Measurements from ENCODE around the gene CCDC157.

CCDC157 gene

DNA sequence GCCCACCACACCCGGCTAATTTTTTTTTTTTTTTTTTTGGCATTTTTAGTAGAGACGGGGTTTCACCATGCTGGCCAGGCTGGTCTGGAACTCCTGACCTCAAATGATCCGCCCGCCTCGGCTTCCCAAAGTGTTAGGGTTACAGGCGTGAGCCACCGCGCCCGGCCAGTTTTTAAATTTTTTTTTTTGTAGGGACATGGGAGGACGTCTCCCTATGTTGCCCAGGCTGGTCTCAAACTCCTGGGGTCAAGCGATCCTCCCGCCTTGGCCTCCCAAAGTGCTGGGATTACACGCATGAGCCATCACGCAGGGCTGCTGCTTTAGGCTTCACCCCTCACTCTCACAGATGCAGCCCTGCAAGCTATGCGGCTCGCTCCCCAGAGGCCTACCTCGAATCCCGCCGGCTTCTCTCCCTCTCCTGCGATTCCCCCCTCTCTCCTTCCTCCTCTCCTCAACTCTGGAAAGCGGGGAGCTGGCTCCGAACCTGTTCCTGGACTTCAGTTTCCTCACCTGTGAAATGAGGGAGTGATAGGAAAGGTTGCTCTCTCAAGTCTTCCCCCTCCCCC is 926 bp downstream of the CCDC157 start:
- no peak for DNase-seq (ENCODE audit: low read depth)

DNA sequence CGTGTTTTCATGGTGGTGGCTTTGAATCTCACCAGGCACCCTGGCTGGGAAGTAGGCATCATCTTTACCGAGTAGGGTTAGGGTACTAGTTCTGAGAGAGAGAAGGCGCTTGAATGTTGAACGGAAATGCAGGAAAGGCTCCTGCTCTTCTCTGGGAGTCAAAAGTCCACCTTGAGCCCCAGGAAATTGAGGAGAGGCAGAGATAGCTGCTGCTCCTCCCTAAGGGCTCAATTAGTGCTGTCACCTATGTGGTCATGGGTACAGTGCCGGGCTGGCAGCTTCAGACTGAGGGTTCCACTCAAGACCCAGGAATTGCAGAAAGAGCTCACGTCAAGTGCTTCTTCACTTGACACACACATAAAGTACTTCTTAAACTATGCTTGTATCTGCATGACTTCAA is 1.7 kb downstream of the CCDC157 start:
- DNase-seq (ENCODE audit: low read depth), result no peak

DNA sequence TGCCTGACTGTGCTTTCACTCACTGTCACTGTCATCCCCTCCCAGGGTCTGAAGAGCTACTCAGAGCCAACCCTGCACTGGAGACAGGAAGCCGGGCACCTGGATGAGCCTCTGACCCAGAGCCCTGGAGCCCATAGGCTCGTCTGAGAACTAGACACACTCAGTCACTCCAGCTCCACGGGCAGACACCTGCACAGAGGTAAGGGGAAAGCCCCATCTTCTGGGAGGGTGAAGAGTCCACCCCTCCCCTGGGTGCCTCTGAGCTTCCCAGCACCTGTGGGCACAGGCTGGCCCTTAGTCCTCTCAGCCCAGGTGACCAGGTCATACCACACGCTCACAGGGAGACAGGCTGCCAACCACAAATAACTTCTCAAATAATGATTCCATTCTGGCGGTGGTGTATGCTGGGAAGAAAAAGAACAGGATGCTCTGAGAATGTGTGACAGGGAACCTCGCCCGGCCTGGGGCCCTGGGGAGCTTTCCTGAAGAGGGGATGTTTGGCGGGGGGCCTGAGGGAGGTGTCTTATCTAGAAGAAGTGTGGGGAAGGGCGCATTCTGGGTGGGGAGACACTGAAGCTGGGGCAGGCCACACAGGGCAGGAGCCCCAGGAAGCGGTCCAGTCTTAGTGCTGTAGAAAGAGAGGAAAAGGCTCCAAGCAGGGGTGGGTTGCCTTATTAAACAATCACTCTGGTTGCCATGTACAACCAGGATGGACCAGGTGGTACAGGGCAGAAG is 5.3 kb downstream of the CCDC157 start:
- no peak for DNase-seq (ENCODE audit: low read depth)

DNA sequence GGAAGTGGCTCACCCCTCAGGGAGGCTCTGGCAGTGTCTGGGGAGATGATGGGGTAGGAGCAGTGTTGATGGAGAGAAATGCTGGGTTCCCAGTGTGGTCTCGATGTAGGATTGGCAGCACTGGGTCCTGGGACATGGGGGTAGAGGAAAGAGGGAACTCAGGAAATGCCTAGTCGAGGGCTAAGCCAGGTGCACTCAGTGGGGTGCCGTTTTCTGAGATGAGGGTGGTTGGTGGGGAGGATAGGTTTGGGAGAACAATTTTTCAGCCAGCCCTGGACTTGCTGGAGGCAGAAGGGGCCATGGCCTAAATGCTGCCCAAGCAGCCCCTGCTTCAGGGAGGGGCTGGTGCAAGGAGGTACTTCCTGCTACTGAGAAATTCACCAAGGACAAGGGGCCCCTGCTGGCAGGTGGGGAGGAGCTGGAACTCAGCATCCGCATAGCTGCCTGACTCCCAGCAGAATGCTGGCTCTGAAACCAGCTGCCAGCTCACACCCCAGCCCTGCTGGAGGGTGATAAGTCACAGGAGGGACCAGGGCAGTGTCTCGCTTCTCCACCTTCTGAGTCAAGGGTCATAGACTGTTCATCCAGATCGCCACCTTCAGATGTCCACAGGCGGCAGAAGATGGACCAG is 6.0 kb downstream of the CCDC157 start:
- no peak for DNase-seq (ENCODE audit: low read depth)

DNA sequence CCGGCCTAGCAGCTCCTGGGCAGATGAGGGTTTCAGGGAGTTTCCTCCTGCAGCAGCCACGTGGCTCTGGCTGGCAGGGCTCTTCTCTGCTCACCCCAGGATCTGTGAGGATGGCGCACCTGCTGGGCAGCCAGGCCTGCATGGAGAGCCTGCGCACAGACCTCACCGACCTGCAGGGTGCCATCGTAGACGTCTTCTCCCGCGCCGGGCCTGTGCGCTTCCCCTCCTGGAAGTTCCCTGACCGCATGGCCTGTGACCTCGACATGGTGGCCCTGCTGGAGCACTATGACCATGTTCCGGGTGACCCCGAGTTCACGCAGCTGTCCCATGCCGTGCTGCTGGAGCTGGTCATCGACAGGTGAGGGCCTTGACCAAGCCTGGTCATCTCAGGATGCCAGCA is 9.1 kb downstream of the CCDC157 start:
- no peak for DNase-seq (ENCODE audit: low read depth)

DNA sequence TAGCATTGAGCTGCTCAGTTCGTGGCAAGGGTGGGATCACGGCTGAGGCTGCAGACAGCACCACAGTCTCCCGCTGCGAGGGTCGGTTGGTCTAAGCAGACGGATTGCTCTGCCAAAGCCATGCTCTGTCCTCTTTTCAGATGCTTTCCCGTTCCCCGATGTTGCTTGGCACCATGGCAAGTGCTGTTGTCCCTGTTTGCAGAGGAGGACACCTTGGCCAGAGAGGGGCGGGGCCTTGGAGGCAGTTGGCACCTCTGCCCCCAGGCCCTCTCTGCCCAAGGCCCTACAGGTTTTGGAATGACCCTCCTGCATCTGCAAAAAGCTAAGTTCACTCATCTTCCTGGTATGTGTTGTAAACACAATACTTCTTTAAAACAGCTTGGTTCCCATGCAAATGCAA is 11.6 kb downstream of the CCDC157 start:
- no peak for DNase-seq (ENCODE audit: low read depth)

DNA sequence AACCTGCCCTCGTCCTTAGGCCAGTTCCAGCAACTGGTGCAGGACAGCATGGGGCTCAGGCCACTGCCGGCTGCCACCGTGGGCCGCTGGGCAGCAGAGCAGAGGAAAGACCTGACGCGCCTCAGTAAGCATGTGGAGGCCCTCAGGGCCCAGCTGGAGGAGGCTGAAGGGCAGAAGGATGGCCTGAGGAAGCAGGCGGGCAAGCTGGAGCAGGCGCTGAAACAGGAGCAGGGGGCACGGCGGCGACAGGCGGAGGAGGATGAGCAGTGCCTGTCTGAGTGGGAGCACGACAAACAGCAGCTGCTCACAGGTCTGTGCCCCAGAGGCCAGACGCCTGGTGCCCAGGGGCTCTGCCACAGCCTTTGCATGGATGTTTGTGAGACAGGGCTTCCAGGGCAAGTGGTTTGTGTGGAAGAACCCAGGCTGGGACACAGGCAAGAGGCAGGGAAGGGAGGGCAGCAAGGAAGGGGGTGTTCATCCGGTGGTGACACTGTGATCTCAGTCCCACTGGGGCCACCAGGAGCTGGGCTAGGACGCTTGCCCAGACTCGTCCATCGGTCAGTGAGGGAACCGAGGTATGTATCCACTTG is 13.9 kb downstream of the CCDC157 start:
- DNase-seq (ENCODE audit: low read depth), result no peak

DNA sequence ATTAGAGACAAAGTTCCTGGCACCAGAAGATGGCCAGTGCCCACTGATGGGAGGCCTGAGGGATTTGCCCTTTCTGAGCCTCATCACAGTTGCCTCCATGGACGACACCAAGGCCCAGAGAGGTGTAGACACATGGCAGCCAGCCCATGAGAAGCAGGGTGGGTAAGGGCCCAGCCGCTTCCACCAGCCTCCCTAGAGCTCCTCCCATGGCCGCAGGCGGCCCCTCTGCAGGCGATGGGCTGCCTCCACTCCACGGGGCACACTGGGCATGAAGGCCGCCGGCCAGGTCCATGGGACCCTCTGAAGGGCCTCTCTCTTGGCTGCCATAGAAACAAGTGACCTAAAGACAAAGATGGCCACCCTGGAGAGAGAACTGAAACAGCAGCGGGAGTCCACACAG is 14.5 kb downstream of the CCDC157 start:
- no peak for DNase-seq (ENCODE audit: low read depth)

DNA sequence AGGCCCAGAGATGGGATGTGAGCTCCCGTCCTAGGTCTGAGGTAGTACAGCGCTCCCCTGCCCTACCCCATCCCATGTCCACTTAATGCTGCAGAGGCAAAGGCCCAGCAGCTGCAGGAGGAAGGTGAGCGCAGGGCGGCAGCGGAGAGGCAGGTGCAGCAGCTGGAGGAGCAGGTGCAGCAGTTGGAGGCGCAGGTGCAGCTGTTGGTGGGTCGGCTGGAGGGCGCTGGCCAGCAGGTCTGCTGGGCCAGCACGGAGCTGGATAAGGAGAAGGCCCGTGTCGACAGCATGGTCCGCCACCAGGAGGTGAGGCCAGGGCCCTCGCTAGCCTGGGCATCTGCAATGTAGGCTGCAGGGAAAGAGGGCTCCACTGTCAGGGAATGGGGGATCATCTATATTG is 15.2 kb downstream of the CCDC157 start:
- DNase-seq (ENCODE audit: low read depth), result no peak

DNA sequence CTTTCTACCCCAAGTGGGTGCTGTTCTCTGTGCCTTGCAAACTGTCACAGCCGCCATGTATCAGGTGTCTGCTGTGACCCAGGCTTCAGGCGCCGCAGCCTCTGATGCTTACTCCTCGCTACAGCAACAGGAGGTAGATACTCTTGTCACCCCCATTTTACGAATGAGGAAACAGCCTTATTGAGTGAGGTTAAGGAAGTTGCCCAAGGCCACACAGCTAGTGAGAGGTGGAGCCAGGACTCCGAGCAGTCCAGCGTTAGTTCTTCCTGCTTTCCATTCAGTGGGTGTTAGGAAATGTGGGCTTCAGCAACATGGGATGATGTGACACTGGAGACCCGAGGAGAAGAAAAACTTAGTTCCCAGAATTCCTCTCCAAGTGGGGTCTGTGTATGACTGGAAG is 16.1 kb downstream of the CCDC157 start:
- no peak for DNase-seq (ENCODE audit: low read depth)

DNA sequence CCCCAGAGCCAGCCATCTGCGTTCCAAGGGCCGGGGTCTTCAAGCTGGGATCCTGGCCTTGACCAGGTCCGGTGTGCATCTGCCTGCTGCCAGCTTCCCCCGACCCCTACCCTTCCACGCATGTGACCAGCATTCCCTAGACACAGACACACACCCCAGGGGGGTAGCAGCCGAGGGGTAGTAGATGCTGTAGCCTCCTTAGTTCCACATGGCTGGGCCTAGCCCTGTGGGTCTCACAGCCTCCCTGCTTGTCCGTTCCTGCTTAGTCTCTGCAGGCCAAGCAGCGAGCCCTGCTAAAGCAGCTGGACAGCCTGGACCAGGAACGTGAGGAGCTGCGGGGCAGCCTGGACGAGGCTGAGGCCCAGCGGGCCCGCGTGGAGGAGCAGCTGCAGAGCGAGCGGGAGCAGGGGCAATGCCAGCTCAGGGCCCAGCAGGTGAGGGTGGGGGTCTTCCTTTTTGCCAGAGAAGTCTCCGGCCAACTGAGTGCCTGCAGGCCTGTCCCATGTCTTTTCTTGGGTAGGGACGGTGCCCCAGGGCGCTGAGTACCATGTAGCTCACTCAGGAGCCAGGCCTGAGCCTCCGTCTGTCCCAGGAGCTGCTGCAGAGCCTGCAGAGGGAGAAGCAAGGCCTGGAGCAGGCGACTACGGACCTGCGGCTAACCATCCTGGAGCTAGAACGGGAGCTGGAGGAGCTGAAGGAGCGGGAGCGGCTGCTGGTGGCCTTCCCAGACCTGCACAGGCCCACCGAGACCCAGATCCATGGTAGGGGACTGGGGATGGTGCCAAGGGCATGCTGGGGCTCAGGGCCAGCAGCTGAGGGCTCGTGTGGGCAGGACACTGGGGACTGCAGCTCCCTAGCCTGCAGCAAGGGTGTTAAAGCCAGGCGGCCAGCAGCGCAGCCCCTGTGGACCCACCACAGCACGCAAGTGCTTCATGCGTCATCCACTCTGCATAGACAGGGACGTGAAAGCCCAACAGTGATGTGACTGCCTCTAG is 16.8 kb downstream of the CCDC157 start:
- no peak for DNase-seq (ENCODE audit: low read depth)

DNA sequence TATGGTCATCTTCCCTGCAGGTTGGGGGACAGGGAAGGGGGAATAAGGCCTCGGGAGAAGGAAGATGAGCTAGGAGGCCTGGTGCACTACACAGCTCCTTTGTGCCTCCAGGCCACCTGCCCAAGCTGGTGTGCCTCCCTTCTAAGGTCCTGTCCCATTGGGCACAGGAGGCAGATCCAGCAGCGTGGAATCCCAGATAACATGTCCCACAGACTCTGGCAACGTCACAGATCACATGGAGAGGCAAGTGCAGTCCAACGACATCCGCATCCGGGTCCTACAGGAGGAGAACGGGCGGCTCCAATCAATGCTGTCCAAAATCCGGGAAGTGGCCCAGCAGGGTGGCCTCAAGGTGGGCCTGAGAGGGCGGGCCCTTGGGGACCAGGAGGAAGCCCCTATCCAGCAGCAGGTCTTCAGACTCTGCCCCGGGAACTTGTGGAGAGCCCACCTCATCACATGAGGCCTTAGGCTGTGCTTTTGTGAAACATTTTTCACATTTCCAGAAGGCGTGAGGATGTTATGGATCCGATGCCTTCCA is 18.6 kb downstream of the CCDC157 start:
- no peak for DNase-seq (ENCODE audit: low read depth)

DNA sequence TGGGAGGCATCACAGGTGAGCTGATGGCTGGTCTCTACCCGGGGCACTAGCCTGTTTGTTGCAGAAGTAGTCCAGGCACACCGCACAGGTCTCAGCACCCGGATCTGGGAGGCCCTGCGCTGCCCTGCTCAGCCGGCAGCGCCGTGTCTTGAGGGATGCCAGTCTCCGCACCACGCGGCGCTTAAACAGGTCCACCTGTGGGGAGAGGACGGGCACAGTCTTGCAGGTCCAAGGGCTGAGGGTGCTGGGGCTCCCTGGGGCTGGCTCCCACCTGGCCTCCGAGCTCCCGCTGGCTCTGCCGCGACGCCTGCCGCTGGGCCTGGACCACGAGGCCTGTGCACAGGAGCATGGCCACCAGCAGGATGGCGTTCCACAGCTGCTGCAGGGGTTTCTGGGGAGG is 23.2 kb downstream of the CCDC157 start:
- DNase-seq (ENCODE audit: low read depth), result no peak

DNA sequence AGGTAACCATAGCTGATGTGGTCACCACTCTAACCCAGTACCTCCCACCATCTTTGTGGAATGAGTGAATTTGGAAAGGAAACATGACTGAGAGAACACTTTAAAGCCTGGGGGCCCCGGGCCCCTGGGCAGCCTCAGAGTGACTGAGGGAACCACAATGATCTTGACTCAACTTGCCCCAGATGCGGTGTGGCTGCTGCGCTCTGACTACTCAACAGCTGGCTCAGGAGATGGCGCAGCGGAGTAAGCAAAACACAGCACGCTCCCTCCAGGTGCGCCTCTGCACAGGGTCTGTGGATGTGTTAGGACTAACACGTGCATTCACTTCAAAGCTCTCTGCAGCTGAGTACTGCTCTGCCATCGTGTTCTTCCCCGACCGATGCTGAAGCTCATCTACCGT is 24.5 kb downstream of the CCDC157 start:
- no peak for DNase-seq (ENCODE audit: low read depth)

DNA sequence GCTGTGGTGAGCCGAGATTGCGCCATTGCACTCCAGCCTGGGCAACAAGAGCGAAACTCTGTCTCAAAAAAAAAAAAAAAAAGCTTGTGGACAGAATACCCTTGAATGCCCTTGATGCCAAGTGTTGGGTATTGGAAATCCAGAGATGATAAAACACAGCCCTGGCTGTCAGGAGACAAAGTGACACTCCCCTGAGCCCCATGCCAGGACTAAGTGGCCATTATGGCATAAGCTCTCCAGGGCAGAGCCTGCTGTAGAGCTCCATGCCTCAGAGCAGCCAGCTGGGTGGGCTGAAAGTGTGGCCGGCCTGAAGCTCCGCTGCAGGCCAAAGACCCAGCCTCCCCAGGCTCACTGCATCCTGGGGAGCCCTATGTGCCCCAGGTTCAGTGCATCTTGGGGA is 25.5 kb downstream of the CCDC157 start:
- DNase-seq (ENCODE audit: low read depth), result no peak

DNA sequence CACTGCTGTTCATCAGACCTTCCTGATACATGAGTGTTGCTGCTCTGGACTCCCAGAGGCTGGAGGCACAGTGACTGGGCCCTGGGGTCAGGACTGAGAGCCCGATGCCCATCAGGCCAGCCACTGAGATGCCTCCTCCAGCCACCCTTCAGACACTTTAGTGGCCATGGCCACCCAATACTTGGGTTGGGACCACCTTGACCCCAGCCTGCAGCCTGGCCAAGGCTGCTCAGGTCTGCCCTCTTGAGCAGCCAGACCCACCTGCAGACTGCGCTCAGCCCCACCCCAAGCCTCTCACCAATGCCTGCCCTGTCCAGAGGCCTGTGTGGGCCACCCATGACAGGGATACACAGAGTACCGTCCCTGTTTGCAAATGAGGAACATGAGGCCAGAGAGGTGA is 26.3 kb downstream of the CCDC157 start:
- DNase-seq (ENCODE audit: low read depth), result no peak

DNA sequence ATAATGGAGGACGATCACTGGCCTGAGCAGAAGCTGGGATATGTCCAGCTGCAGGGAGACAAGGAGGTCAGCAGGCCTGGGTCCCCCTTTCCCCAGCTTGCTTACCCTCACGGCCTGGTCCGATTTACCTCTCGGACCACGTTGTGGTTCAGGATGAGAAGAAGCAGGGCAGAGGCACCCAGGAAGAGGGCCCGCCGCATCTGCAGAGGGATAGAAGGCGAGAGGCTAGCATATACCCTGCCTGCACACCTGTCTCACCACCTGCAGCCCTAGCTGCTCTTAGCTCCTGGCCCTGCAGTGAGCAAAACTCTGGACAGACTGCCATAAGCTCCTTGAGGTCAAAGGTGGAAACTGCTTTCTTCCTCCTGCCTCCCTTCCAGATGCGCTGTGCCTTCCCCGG is 29.1 kb downstream of the CCDC157 start:
- DNase-seq (ENCODE audit: low read depth), result no peak

DNA sequence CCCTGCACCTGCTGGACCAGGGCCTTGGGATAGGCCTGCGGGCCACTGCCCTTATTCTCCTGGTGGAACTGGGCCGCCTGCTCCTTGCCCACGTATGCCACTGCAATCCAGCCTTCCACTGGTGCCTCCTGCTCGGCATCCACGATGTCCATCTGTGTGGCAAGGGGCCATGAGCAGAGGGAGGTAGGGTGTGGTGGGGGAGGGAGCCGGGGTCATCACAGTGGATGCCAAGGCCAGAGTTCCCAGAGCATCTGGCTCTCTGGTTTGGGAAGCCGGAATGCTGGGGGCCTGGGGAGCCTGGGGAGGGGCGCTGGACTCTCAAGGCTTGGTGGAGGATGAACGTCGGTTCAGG is 29.8 kb downstream of the CCDC157 start:
- no peak for DNase-seq (ENCODE audit: low read depth)

DNA sequence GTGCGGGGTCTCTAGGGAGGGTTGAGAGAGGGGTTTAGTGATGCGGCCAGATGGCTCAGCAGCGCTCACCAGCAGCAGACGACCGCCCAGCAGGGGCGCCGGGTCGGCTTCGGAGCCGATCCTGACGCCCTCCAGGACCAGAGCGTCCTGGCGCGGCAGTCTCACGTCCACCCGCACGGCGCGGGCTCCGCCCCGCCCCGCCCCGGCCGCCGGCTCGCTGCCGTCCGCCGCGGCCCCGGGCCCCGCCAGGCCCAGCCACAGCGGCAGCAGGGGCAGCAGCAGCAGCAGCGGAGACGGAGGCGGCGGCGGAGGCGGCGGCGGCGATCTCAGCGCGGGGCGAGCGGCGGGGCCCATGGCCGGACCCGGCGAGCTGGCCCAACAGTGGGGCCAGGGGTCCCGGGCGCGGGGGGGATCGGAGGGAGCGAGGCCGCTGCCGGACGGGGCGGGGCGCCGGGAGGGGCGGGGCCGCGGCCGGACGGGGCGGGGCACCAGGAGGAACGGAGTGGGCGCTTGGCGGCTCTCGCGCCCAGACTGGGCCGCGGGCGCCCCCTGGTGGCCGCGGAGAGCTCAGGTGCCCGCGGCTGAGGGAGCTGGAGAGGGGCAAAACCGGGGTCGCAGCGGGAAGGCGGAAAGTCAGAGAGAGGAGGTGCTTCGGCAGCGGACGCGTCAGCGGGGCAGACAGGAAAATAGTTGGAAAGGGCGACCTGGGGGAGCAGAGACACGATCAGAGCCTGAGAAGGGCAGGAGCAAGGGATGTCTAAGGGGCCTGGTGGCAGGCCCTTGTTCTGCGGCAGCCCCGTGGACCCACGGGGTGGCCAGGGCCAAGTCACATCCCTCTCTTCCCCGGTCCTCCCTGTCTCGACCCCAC is 30.4 kb downstream of the CCDC157 start, which contains the start of gene RNF215:
Gene RNF215, minus strand, starts transcription at position 452 of the 868 bp plus-strand sequence. Its CDS starts 98 bp downstream, at position 354.
- DNase-seq (ENCODE audit: low read depth), result peak; percentile 77

DNA sequence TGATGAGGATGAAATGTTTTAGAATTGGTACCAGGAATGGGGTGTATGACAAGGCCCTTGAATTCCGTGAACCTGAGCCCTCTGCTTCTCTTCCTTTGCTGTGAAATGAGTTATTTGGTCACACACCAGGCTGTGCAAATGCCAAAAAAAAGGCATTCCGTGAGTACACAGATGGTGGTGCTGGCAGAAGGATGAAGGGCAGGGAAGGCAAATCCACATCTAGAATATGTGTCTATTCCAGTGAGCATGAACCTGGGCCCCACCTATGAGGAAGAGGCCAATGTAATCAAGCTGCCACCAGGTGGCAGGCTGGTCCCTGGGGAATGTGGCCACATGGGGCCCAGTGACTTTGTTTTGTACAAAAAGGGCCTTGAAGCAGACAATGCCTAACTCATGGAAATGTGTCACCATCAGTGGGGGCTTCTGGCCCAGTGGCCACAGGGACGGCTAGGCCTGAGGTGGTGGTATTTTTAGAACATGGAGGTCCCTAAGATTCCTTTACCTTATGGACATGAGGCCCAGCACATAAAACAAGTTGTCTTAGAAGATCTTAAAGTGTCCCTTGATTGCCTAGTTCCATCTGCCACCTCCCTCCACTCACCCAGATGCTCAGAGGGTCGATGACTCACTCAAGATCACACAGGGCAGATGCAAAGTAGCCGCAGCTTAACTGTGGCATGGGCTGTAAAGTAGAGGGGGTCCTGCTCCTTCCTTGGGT is 34.3 kb downstream of the CCDC157 start:
- DNase-seq (ENCODE audit: low read depth), result peak; percentile 60
